Natural killer cell (primary cell): ENCODE results near the gene POTEF. TPM values are rescaled to one million over a fixed set of nuclear protein-coding genes. Genes with fewer than 3 reads are reported as not detected.
"Not testable (repeated sequence)": the region's sequence is repeated elsewhere in the genome, so short reads cannot be mapped to it uniquely, and the experiment has no call there.

ENCODE experiments used
- ATAC-seq, 3 donors: fragments of 150-1000 bp in 2 of 3; fragments of 200-7000 bp in 1 of 3; cut with Tn5 transposase; 1 replicate in 1 of 3; 2 replicates in 2 of 3; pipeline ENCODE4 v1.10.0; 2021; ENCODE audit warnings: mild to moderate bottlenecking in 2 of 3, moderate library complexity in 2 of 3
- DNase-seq, 2 donors: peaks; one replicate each; pipeline versions ENCODE4 v3.0.0 to v3.0.0-alpha.2; 2013 to 2021; ENCODE audit warnings: mixed read lengths in 1 of 2
- H3K27ac ChIP-seq: one replicate; pipeline ENCODE4 v1.5.1; 2013; ENCODE audit warnings: mild to moderate bottlenecking, low read length
- H3K27me3 ChIP-seq: one replicate; pipeline ENCODE4 v1.6.1; 2013; ENCODE audit warnings: low read length; ENCODE audit not compliant: control insufficient read depth, insufficient read depth
- H3K36me3 ChIP-seq: one replicate; pipeline ENCODE4 v1.6.1; 2013; ENCODE audit warnings: low read length; ENCODE audit not compliant: control insufficient read depth, insufficient read depth
- H3K4me1 ChIP-seq: one replicate; pipeline ENCODE4 v1.6.1; 2013; ENCODE audit warnings: low read length; ENCODE audit not compliant: control insufficient read depth, insufficient read depth
- H3K4me3 ChIP-seq: one replicate; pipeline ENCODE4 v1.5.1; 2013; ENCODE audit warnings: low read length
- H3K9me3 ChIP-seq: one replicate; pipeline ENCODE4 v1.6.1; 2013; ENCODE audit warnings: low read length; ENCODE audit not compliant: control insufficient read depth, insufficient read depth
- H3K27ac Mint-ChIP-seq, 2 donors: one replicate each; pipeline ENCODE4 v1.8.0; 2022; ENCODE audit warnings: mild to moderate bottlenecking in 2 of 2, mixed read lengths in 2 of 2, moderate library complexity in 1 of 2
- H3K27me3 Mint-ChIP-seq, 2 donors: one replicate each; pipeline ENCODE4 v1.8.0; 2022; ENCODE audit warnings: low read depth in 2 of 2, mixed read lengths in 2 of 2
- H3K36me3 Mint-ChIP-seq: one replicate; pipeline ENCODE4 v1.8.0; 2022; ENCODE audit warnings: mixed read lengths
- H3K4me1 Mint-ChIP-seq, 2 donors: one replicate each; pipeline ENCODE4 v1.8.0; 2022; ENCODE audit warnings: mixed read lengths in 2 of 2
- H3K4me3 Mint-ChIP-seq: one replicate; pipeline ENCODE4 v1.8.0; 2022; ENCODE audit warnings: mild to moderate bottlenecking, moderate library complexity, mixed read lengths
- H3K9me3 Mint-ChIP-seq, 2 donors: one replicate each; pipeline ENCODE4 v1.8.0; 2022; ENCODE audit warnings: mixed read lengths in 2 of 2
- CTCF ChIP-seq: fragments of 200-600 bp; IDR thresholded peaks from one replicate; pipeline ENCODE4 v1.8.0; 2022; ENCODE audit warnings: antibody characterized with exemption
- WGBS: methylation state at CpG from one replicate; pipeline ENCODE4 v1.1.7; 2013; ENCODE audit warnings: missing lambda C conversion rate; ENCODE audit not compliant: insufficient coverage; 5-methylcytosine and 5-hydroxymethylcytosine counted together
- intact Hi-C: fragments of 100-400 bp; cut with micrococcal nuclease; formaldehyde crosslinking; loops from one replicate; pipeline ENCODE4 v1.14.2; 2022
- total RNA-seq, 4 donors: library from RNA; stranded (reverse); fragments of 120-200 nt in 1 of 4; gene quantifications; one replicate each; pipeline versions ENCODE4 v1.2.3 to v1.2.4, GENCODE V29; 2013 to 2022

POTEF gene
- total RNA-seq, 3 donors from 2014 or later (not counting 1 experiment from before 2014, with no cell fraction given): not detected

GRCh38 chr2:130152816-130153595 lies 24.0 kb upstream of the POTEF start:
- H3K9me3 Mint-ChIP-seq: no peaks in the 10 kb centered on the region
- no peaks in the 10 kb centered on the region for H3K27me3 Mint-ChIP-seq
- no peaks in the 10 kb centered on the region for H3K27me3 ChIP-seq
- H3K4me1 Mint-ChIP-seq: peaks cover 3 to 7% of the 10 kb centered on the region in 2 donors
- no peak for ATAC-seq
- no peaks in the 10 kb centered on the region for H3K36me3 Mint-ChIP-seq
- no peak overlapping the region for H3K27ac ChIP-seq
- no peak overlapping the region for H3K4me3 Mint-ChIP-seq
- peaks cover 9% of the 10 kb centered on the region for H3K4me1 ChIP-seq
- intact Hi-C loops: no loop called here
- TF ChIP-seq CTCF: no peak
- H3K9me3 ChIP-seq: no peaks in the 10 kb centered on the region
- H3K27ac Mint-ChIP-seq: no peak overlapping the region
- 94% methylated on average over 23 of the region's 25 CpGs for WGBS
- H3K4me3 ChIP-seq: no peak overlapping the region
- peaks cover 22% of the 10 kb centered on the region for H3K36me3 ChIP-seq
- no peak for DNase-seq

GRCh38 chr2:130152136-130152815 lies 23.3 kb upstream of the POTEF start:
- peaks cover 22% of the 10 kb centered on the region for H3K36me3 ChIP-seq
- DNase-seq, H3K27ac ChIP-seq, H3K4me1 Mint-ChIP-seq, H3K27me3 ChIP-seq, ATAC-seq, H3K27ac Mint-ChIP-seq, H3K36me3 Mint-ChIP-seq, H3K4me1 ChIP-seq, H3K4me3 ChIP-seq, H3K4me3 Mint-ChIP-seq, H3K27me3 Mint-ChIP-seq, H3K9me3 Mint-ChIP-seq, intact Hi-C loops, H3K9me3 ChIP-seq: not testable (repeated sequence)
- WGBS: 98% methylated on average over 26 of the region's 27 CpGs

- intact Hi-C loops, H3K9me3 Mint-ChIP-seq, H3K9me3 ChIP-seq, H3K4me3 ChIP-seq, H3K27ac ChIP-seq, ATAC-seq, H3K27me3 ChIP-seq, H3K36me3 Mint-ChIP-seq, H3K4me1 ChIP-seq, H3K4me1 Mint-ChIP-seq, H3K4me3 Mint-ChIP-seq, H3K27me3 Mint-ChIP-seq, DNase-seq: not testable (repeated sequence)
- 75% methylated on average over 5 of the region's 5 CpGs for WGBS
- peaks cover 22% of the 10 kb centered on the region for H3K36me3 ChIP-seq
- H3K27ac Mint-ChIP-seq: peak overlapping the region in 1 of 2 donors; percentile 29
These were observed 22.1 kb upstream of the POTEF start for GRCh38 chr2:130151145-130151512.

GRCh38 chr2:130150181-130151144 lies 21.4 kb upstream of the POTEF start:
- ATAC-seq (no peak), DNase-seq (peak in 1 of 2 donors; percentile 12)
- intact Hi-C loops: no loop called here
- Mint-ChIP-seq H3K27ac (peak overlapping the region in 1 of 2 donors; percentile 29), H3K27me3 (peaks cover 0 to 5% of the 10 kb centered on the region in 2 donors), H3K36me3 (no peaks in the 10 kb centered on the region), H3K4me1 (no peaks in the 10 kb centered on the region), H3K4me3 (no peak overlapping the region), H3K9me3 (no peaks in the 10 kb centered on the region)
- no peak for TF ChIP-seq CTCF
- WGBS: 96% methylated on average over 23 of the region's 23 CpGs
- Histone ChIP-seq H3K27me3 (no peaks in the 10 kb centered on the region), H3K4me3 (no peak overlapping the region), H3K4me1 (no peaks in the 10 kb centered on the region), H3K27ac (no peak overlapping the region), H3K36me3 (peaks cover 22% of the 10 kb centered on the region), H3K9me3 (no peaks in the 10 kb centered on the region)

DNA sequence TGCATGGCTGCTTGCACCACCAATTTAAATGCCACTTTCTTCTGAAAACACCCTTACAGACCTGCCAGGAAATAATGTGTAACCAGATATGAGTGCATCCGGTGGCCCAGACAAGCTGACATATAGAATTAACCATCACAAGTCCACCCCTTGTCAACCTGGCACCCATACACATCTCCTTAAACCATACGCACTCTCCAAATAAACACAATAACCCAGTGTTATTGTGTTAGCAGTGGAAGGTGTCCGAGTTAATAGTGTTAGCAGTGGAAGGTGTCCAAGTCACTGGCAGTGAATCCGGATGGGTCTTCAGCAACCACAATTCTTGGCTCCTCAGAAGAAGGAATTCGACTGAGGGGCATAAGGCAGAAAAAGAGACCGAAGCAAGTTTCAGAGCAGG lies 19.5 kb upstream of the POTEF start:
- H3K27ac Mint-ChIP-seq, H3K9me3 Mint-ChIP-seq, H3K4me1 Mint-ChIP-seq, H3K36me3 Mint-ChIP-seq, H3K27ac ChIP-seq, H3K4me3 ChIP-seq, H3K9me3 ChIP-seq, ATAC-seq, H3K27me3 Mint-ChIP-seq, intact Hi-C loops, H3K4me3 Mint-ChIP-seq, DNase-seq, H3K27me3 ChIP-seq: not testable (repeated sequence)
- Histone ChIP-seq H3K4me1 (peaks cover 12% of the 10 kb centered on the region), H3K36me3 (peaks cover 11% of the 10 kb centered on the region)
- WGBS: 72% methylated on average over 4 of the region's 6 CpGs

DNA sequence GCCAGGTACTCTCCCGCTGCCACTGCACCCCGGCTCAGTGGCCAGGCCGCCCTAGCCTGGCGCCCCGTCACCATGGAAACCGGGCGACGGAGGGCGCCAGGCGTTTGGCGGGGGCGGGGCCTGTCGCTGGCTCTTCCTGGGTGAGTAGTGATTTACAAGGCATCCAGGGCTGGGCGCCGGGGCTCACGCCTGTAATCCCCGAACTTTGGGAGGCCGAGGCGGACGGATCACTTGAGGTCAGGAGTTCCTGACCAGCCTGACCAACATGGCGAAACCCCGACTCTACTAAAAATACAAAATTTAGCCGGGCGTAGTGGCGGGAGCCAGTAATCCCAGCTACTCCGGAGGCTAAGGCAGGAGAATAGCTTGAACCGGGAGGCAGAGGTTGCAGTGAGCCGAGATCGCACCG lies 16.0 kb upstream of the POTEF start, which contains the start of gene CCDC74B:
TSS of gene CCDC74B (minus strand) at position 107 of the 409 bp plus-strand sequence. CDS start 116 bp downstream, outside the sequence.
- Mint-ChIP-seq H3K4me1 (peaks cover 7 to 17% of the 10 kb centered on the region in 2 donors), H3K27me3 (peaks cover 7 to 11% of the 10 kb centered on the region in 2 donors), H3K27ac (peak within 1 kb of the TSS in 1 of 2 donors; percentile 67), H3K4me3 (peak within 1 kb of the TSS; percentile 81)
- H3K27ac ChIP-seq, H3K36me3 ChIP-seq, intact Hi-C loops, H3K36me3 Mint-ChIP-seq, H3K4me3 ChIP-seq, H3K9me3 ChIP-seq, H3K27me3 ChIP-seq, H3K9me3 Mint-ChIP-seq: not testable (repeated sequence)
- peak; percentile 49 to 71 for DNase-seq
- H3K4me1 ChIP-seq: peaks cover 15% of the 10 kb centered on the region
- ATAC-seq: peak; percentile 82 to 91 (median 90)
- 13% methylated on average over 26 of the region's 30 CpGs for WGBS
